ENCODE measurements around the gene BUD13. TPM values are rescaled to one million over a fixed set of nuclear protein-coding genes. Genes with fewer than 3 reads are reported as not detected.

The BUD13 gene
- polyA plus RNA-seq, 1 of the 3 experiments (the other 2 are of a cell fraction): 15.5 TPM

DNA sequence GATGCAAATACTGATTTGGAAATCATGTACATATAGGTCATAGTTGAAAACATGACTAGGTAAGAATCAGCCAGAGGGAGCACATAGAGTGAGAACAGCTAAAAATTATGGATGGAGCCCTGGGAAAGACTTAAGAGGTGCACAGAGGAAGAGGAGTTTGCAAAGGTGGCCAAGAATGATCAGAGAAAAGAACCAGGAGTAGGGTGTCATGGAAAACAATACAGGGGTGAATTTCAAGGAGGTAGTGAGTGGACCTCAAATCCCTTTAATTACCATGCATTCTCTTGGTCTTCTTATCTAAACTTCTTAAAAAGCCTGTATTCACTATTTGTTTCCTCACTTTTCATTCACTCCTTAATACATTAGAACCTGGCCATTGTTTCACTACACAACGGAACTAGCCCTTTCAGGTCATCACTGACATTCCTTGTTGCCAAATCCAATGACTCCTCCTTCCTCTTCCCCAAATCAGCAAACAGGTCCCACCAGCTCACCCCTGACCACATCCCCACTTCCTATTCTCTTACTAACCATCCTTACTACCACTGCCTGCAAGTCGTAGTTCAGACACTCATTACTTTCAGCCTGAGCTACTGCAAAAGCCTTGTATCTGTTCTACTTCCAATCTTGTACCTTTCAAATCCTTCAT lies 22.6 kb downstream of the BUD13 start:
- H3K27me3 ChIP-seq (ENCODE audit: insufficient read depth): no peaks in the 10 kb centered on the region
- no peak overlapping the region for H3K27ac ChIP-seq (ENCODE audit: low read depth in 2 of 2, low read length in 1 of 2)
- H4K20me1 ChIP-seq (ENCODE audit: insufficient read depth): no peaks in the 10 kb centered on the region
- ChIA-PET POLR2A (no interaction called here), CTCF (interaction anchor here (1.9 to 3.8 kb wide), 2 partner anchors 8 to 18 kb away, joined by 11 to 14 read pairs; no protein-coding TSS in a partner anchor)
- H3K4me1 ChIP-seq (ENCODE audit: control insufficient read depth in 1 of 2, insufficient read depth in 2 of 2, low read depth in 1 of 2, low read length in 1 of 2): no peaks in the 10 kb centered on the region
- TF ChIP-seq GABPA (IDR thresholded peaks at IDR 0.05; ENCODE audit: low read depth) (no peak), MEF2A (IDR thresholded peaks at IDR 0.05; ENCODE audit: borderline replicate concordance, low read depth) (no peak), FOSL2 (IDR thresholded peaks at IDR 0.05; ENCODE audit: borderline replicate concordance, low read depth) (no peak), MXI1 (IDR thresholded peaks at IDR 0.05; ENCODE audit: low read depth, low read length) (no peak), FOXJ3 (CRISPR knock-in tag; IDR thresholded peaks at IDR 0.05) (no peak), IRF3 (IDR thresholded peaks at IDR 0.05; ENCODE audit: low read depth, low read length) (no peak), RFX5 (IDR thresholded peaks at IDR 0.05; ENCODE audit: low read length) (no peak)
- no peaks in the 10 kb centered on the region for H3K9me3 ChIP-seq
- WGBS (ENCODE audit: low lambda C conversion rate): 94% methylated on average over 2 of the region's 2 CpGs
- H3K9me2 ChIP-seq: no peaks in the 10 kb centered on the region
- H3K36me3 ChIP-seq (replicated peaks in 1 of 2; ENCODE audit: control insufficient read depth in 1 of 2, insufficient read depth in 2 of 2, low read length in 1 of 2): peaks cover 45 to 74% of the 10 kb centered on the region in 2 experiments
- H3K79me2 ChIP-seq (ENCODE audit: insufficient read depth): peaks cover 3% of the 10 kb centered on the region
- no peak overlapping the region for H3K9ac ChIP-seq
- H3K4me2 ChIP-seq: no peak overlapping the region
- DNase-seq: no peak
- peaks cover 4% of the 10 kb centered on the region for H3F3A ChIP-seq (replicated peaks; ENCODE audit: insufficient read depth)
- no peak overlapping the region for H3K4me3 ChIP-seq (ENCODE audit: low read depth in 2 of 2, low read length in 1 of 2)
- H2AFZ ChIP-seq (ENCODE audit: low read depth): no peak overlapping the region

GRCh38 chr11:116742104-116742503 lies 30.7 kb downstream of the BUD13 start:
- no peaks in the 10 kb centered on the region for H3K79me2 ChIP-seq (ENCODE audit: insufficient read depth)
- peaks cover 24% of the 10 kb centered on the region for H3F3A ChIP-seq (replicated peaks; ENCODE audit: insufficient read depth)
- no peak for DNase-seq
- H3K27ac ChIP-seq (ENCODE audit: low read depth in 2 of 2, low read length in 1 of 2): peak overlapping the region in 1 of 2 experiments; percentile 29; a peak in 1 of 4 replicates
- H3K9me2 ChIP-seq: no peaks in the 10 kb centered on the region
- TF ChIP-seq RXRA (IDR thresholded peaks at IDR 0.05; ENCODE audit: borderline replicate concordance, low read depth): no peak
- no peak for TF ChIP-seq MEF2A (IDR thresholded peaks at IDR 0.05; ENCODE audit: borderline replicate concordance, low read depth)
- TF ChIP-seq, protein P1, sequence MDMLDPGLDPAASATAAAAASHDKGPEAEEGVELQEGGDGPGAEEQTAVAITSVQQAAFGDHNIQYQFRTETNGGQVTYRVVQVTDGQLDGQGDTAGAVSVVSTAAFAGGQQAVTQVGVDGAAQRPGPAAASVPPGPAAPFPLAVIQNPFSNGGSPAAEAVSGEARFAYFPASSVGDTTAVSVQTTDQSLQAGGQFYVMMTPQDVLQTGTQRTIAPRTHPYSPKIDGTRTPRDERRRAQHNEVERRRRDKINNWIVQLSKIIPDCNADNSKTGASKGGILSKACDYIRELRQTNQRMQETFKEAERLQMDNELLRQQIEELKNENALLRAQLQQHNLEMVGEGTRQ (IDR thresholded peaks at IDR 0.05; ENCODE audit: borderline replicate concordance, low read depth, low read length): no peak
- no peak for TF ChIP-seq ZBTB33 (IDR thresholded peaks at IDR 0.05; ENCODE audit: borderline replicate concordance, low read depth)
- TF ChIP-seq GATA2 (CRISPR knock-in tag; IDR thresholded peaks at IDR 0.05): no peak
- no peak for TF ChIP-seq IRF3 (IDR thresholded peaks at IDR 0.05; ENCODE audit: low read depth, low read length)
- no peak for TF ChIP-seq POLR2AphosphoS5 (IDR thresholded peaks at IDR 0.05; ENCODE audit: low read depth, low read length)
- no peak for TF ChIP-seq MXI1 (IDR thresholded peaks at IDR 0.05; ENCODE audit: low read depth, low read length)
- no peak for TF ChIP-seq MAX (IDR thresholded peaks at IDR 0.05; ENCODE audit: low read depth)
- TF ChIP-seq JUND (IDR thresholded peaks at IDR 0.05): no peak
- no peak for TF ChIP-seq NFIC (IDR thresholded peaks at IDR 0.05; ENCODE audit: borderline replicate concordance)
- H3K9ac ChIP-seq: no peak overlapping the region
- H3K36me3 ChIP-seq (replicated peaks in 1 of 2; ENCODE audit: control insufficient read depth in 1 of 2, insufficient read depth in 2 of 2, low read length in 1 of 2): peaks cover 10 to 11% of the 10 kb centered on the region in 2 experiments
- H3K9me3 ChIP-seq: no peaks in the 10 kb centered on the region
- H3K4me1 ChIP-seq (ENCODE audit: control insufficient read depth in 1 of 2, insufficient read depth in 2 of 2, low read depth in 1 of 2, low read length in 1 of 2): peaks cover 2 to 8% of the 10 kb centered on the region in 2 experiments; a peak in 2 of 4 replicates
- no peak overlapping the region for H3K4me2 ChIP-seq
- WGBS (ENCODE audit: low lambda C conversion rate): 91% methylated on average over 6 of the region's 6 CpGs
- no peaks in the 10 kb centered on the region for H3K27me3 ChIP-seq (ENCODE audit: insufficient read depth)
- ChIA-PET POLR2A (no interaction called here), CTCF (interaction anchor here (1.0 to 4.9 kb wide), 14 partner anchors 9 to 477 kb away, joined by 3 to 91 read pairs (median 7); partner anchors contain the start of gene APOA5)
- no peak overlapping the region for H2AFZ ChIP-seq (ENCODE audit: low read depth)
- H3K4me3 ChIP-seq (ENCODE audit: low read depth in 2 of 2, low read length in 1 of 2): no peak overlapping the region
- H4K20me1 ChIP-seq (ENCODE audit: insufficient read depth): no peaks in the 10 kb centered on the region

Data from SK-N-SH (cell line).